WI38 (cell line): ENCODE data around the gene ANTXRL.

ENCODE experiments used
- H3K4me3 ChIP-seq: 2 replicates; pipeline ENCODE4 v1.5.1; 2011; ENCODE audit warnings: low read depth, mild to moderate bottlenecking, control low read depth, low read length
- TF ChIP-seq, protein P1 (sequence below): IDR thresholded peaks from 2 replicates; pipeline ENCODE4 v1.5.1; 2012; ENCODE audit warnings: low read depth, mild to moderate bottlenecking, control low read depth, low read length

Gene ANTXRL

DNA sequence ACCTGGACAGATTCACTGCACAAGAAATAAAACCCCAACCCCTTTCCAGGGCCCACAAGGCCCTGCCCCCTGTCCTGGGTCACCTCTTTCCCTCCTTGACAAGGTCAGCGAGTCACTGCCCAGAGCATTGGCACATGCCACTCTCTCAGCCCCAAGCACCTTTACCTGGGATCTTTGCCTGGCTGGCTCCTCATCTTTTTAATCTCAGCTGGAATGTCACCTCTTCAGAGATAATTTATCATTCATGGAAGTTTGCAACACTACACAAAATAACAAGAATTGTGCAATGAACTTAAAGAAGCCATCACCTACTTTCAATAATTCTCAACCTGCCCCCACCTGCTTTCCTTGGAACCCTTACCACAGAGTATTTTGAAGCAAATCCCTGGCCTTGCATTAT, 19.2 kb downstream of the ANTXRL start:
- no peak overlapping the region for H3K4me3 ChIP-seq
- TF ChIP-seq, protein P1, sequence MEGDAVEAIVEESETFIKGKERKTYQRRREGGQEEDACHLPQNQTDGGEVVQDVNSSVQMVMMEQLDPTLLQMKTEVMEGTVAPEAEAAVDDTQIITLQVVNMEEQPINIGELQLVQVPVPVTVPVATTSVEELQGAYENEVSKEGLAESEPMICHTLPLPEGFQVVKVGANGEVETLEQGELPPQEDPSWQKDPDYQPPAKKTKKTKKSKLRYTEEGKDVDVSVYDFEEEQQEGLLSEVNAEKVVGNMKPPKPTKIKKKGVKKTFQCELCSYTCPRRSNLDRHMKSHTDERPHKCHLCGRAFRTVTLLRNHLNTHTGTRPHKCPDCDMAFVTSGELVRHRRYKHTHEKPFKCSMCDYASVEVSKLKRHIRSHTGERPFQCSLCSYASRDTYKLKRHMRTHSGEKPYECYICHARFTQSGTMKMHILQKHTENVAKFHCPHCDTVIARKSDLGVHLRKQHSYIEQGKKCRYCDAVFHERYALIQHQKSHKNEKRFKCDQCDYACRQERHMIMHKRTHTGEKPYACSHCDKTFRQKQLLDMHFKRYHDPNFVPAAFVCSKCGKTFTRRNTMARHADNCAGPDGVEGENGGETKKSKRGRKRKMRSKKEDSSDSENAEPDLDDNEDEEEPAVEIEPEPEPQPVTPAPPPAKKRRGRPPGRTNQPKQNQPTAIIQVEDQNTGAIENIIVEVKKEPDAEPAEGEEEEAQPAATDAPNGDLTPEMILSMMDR = no peak

DNA sequence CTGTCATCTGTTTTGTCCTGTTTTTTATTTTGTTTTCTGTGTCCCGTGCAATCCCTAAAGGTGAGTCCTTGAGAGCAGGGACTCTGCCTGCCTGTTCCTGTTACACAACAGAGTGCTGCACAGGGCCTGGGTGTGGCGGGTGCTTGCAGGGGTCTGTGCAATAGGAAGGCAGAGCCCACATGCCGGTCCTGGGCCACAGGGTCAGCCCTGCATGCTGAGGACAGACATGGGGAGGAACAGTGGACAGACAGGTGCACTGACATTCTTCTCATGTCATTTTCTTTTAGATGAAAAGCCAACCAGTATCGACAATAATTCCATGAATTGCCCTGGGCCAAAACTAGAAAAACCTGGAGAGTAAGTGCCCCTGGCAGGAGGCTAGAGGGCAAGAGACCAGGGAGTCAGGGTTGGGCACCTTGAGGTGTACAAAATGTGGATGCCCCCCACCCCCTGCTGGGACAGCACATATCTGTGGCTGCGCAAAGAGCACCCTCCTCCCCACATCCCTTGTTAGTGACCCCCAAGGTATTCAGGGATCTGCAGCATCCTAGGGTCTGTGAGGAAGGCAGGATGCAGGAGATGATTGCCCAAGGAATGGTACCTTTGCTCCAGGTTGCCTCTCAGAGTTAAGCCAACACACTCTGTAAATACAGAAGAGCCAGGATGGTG, 19.9 kb downstream of the ANTXRL start:
- H3K4me3 ChIP-seq = no peak overlapping the region
- TF ChIP-seq, protein P1 = no peak

DNA sequence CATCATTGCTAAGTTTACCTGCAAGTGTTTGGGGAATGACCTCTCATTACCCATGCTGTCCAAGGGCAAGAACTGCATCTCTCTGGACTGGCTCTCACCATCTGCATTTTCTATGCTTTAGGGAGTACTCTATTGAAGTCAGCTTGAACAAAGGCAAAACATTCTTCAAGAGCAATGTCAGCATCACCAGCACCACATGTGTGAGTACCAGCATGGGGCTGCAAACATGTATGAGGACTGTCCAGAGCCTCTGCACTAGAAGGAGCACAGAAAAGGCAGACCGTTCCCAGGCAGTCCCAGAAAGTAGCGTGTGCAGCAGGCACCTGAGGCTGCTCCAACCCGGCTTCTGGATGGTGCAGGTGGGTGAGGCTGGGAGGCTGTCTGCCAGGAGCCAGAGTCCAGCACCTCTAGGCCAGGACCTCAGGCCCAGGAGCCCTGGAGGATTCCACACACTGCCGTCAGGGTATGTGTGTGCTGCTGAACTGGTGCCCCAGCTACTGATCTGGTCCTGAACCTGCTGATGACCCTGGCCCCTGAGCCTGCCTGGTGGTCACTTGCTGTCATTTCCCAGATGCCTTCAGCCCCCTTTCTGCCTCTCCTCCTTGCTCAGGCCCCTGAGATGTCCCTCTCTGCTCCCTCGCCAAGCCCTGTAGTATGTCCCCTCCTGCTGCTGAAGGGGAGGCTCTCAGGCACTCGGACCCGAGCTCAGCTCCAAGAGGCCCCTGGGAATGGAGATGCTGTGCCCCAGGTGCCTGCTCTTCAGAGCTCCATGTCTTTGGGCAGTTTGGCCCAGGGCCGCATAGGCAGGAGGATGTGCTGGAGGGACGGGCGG, 20.7 kb downstream of the ANTXRL start:
- TF ChIP-seq, protein P1 = no peak
- H3K4me3 ChIP-seq = no peak overlapping the region

DNA sequence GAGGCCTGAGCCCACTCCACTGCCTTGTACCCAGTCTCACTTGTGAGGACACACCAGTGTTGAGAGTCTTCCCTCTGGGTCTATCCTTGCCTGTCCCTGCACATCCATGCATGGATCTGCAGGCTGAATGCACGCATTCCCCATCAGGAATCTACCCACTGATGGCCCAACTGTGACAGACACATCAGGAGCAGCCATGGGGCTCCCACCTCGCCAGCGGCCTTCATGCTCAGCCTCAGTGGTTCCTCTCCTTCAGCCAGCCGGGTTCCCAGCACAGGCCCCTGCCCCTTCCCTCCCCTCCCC, 21.3 kb downstream of the ANTXRL start:
- H3K4me3 ChIP-seq = no peak overlapping the region
- TF ChIP-seq, protein P1 = no peak

DNA sequence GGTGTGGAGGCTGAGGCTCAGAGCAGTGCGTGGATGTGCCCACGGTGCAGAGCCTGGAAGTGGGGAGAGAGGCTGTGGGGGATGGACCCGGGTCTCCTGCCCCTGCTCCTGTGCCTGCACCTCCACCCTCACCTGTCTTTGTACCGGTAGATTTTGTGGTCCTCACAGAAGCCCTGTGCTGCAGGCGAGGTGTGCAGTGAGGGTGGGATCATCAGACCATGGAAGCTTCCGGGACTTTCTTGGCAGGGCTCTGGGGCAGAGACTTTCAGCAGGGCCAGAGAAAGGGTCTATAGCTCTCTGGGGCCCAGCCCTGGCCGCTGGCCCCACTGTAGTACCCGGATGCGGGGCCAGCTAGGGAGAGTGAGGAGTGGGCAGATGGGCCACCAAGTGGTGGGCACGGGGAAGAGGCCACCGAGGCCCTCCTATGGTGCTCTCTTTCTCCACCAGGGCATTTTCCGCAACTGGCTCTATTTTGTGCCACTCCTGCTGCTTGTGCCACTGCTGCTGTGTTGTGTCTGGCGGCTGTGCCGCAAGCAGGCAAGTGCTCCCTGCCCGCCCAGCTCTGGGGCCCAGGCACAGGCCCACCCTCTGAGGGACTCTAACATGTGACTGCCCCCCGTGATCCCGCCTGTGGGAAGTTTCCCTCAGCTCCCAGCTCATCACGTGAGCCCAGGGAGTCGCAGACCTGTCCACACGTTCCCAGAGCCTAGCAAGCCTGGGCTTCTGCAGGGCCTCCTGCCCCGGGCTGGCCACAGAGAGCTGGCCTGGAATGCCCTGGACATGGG, 22.1 kb downstream of the ANTXRL start:
- TF ChIP-seq, protein P1 = no peak
- no peak overlapping the region for H3K4me3 ChIP-seq

DNA sequence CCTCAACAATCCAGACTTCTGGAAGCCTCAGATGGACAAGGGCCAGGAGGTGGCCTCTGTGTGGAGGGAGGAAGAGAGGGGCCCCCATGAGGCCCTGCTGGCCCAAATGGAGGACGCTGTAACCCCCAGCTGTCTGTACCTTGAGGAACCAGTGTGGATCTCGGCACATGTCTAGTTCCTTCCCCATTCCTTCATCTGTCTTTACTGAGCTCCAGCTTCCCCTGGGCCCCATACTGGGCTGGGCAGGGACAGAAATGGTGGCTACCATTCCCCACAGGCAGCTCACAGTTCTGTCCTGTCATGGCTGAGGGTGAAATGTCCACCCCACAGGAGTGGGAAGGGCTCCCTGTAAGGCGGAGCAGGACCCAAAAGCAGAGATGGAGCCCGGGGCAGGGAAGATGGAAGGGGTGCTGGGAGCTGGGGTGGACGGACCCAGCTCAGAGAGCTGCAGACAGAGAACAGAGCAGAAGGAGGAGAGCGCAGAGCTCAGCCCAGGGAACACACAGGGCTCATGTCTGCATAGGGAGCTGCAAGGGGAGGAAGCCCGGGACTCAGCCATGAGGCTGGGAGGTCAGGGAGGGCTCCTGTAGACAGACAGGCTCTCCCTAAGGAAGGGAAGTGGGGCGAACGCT, 22.8 kb downstream of the ANTXRL start:
- TF ChIP-seq, protein P1 = no peak
- H3K4me3 ChIP-seq = no peak overlapping the region
